GM12873 (cell line): Measurements from ENCODE around the gene CASP10.

Experiments used
- CTCF ChIP-seq: IDR thresholded peaks from 2 replicates; pipeline ENCODE4 v1.5.1; 2012; ENCODE audit warnings: low read depth, mild to moderate bottlenecking, moderate library complexity, low read length, control low read depth; ENCODE audit not compliant: insufficient read depth; ENCODE audit errors: missing control alignments

CASP10 gene

GRCh38 chr2:201182650-201183364 is at the start of gene CASP10:
Gene CASP10, plus strand, starts transcription at chr2:201183141. Its CDS starts 2,637 bp downstream, at chr2:201185778.
- peak; percentile 60 for TF ChIP-seq CTCF

GRCh38 chr2:201135386-201135785 is 47.6 kb upstream of the CASP10 start:
- no peak for TF ChIP-seq CTCF

GRCh38 chr2:201136889-201137321 is 46.0 kb upstream of the CASP10 start:
- TF ChIP-seq CTCF = no peak

- TF ChIP-seq CTCF = no peak
These were observed 45.2 kb upstream of the CASP10 start for GRCh38 chr2:201137505-201138400.

- TF ChIP-seq CTCF = no peak
These were observed 44.5 kb upstream of the CASP10 start for GRCh38 chr2:201138401-201138970.

- no peak for TF ChIP-seq CTCF
These were observed 42.9 kb upstream of the CASP10 start for GRCh38 chr2:201139836-201140604.
